GM12865 (cell line): ENCODE measurements around the gene ADAMTSL2.

ENCODE experiments used
- DNase-seq: peaks from one replicate; pipeline ENCODE4 v3.0.0; 2010; ENCODE audit warnings: low read depth
- H3K4me3 ChIP-seq: 2 replicates; pipeline ENCODE4 v1.5.1; 2011; ENCODE audit warnings: mild to moderate bottlenecking, low read depth, low read length, control low read depth
- CTCF ChIP-seq: IDR thresholded peaks from 2 replicates; pipeline ENCODE4 v1.5.1; 2011; ENCODE audit warnings: low read length, control low read depth, low read depth, inconsistent platforms; ENCODE audit not compliant: insufficient read depth; ENCODE audit errors: missing control alignments

The ADAMTSL2 gene

GRCh38 chr9:133566382-133566781 is 31.9 kb downstream of the ADAMTSL2 start:
- DNase-seq = no peak
- no peak for TF ChIP-seq CTCF
- H3K4me3 ChIP-seq = no peak overlapping the region

GRCh38 chr9:133566817-133567216 is 32.3 kb downstream of the ADAMTSL2 start:
- DNase-seq = no peak
- no peak overlapping the region for H3K4me3 ChIP-seq
- TF ChIP-seq CTCF = no peak

- DNase-seq = no peak
- no peak overlapping the region for H3K4me3 ChIP-seq
- TF ChIP-seq CTCF = no peak
Measured at GRCh38 chr9:133568186-133568585, 33.7 kb downstream of the ADAMTSL2 start.

- no peak for TF ChIP-seq CTCF
- no peak for DNase-seq
- no peak overlapping the region for H3K4me3 ChIP-seq
Measured at GRCh38 chr9:133569121-133569785, 34.7 kb downstream of the ADAMTSL2 start.

GRCh38 chr9:133569891-133570690 is 35.6 kb downstream of the ADAMTSL2 start:
- DNase-seq = no peak
- no peak overlapping the region for H3K4me3 ChIP-seq
- TF ChIP-seq CTCF = no peak

- DNase-seq = no peak
- H3K4me3 ChIP-seq = no peak overlapping the region
- TF ChIP-seq CTCF = no peak
Measured at GRCh38 chr9:133570691-133571080, 36.2 kb downstream of the ADAMTSL2 start.
